ENCODE data around the gene CPNE4. TPM values are rescaled to one million over a fixed set of nuclear protein-coding genes. Genes with fewer than 3 reads are reported as not detected.

Gene CPNE4
- total RNA-seq, 1 experiment from 2014 or later, result 1.9 TPM

DNA sequence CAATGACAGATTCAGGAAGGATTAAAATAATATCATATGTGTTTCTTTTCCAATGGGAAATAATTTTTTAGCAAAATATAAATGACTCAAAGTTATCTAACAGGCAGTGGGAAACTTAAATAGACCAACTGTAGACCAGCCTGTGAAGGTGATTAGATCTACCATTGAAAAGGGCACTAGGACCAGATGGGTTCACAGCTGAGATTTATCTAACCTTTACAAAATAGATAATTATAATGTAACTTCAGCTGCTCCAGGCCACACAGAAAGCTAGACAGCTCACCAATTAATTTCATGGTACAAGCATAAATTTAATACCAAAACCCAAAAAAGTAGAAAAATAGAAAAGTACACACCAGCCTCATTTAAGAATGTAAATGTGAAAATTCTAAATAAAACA lies 291.7 kb downstream of the CPNE4 start:
- TF ChIP-seq CTCF (conservative IDR thresholded peaks at IDR 0.05), result no peak
- Histone ChIP-seq H4K8ac (replicated peaks; ENCODE audit: insufficient read length, low read depth, low read length) (no peak overlapping the region), H3K79me2 (ENCODE audit: insufficient read depth, low read length) (no peaks in the 10 kb centered on the region), H2BK20ac (ENCODE audit: low read depth, low read length, poor library complexity, severe bottlenecking) (no peak overlapping the region), H3K23me2 (ENCODE audit: insufficient read length, low read depth, low read length, poor library complexity, severe bottlenecking) (no peaks in the 10 kb centered on the region), H3T11ph (ENCODE audit: low read length) (no peak overlapping the region), H3K27ac (ENCODE audit: insufficient read length, low read depth, low read length) (no peak overlapping the region), H4K5ac (ENCODE audit: insufficient read length, low read depth, low read length) (no peak overlapping the region), H3K79me1 (ENCODE audit: insufficient read depth, low read depth, low read length, poor library complexity, severe bottlenecking) (no peaks in the 10 kb centered on the region), H4K20me1 (ENCODE audit: control insufficient read depth, insufficient read depth, insufficient read length) (no peaks in the 10 kb centered on the region), H2BK12ac (ENCODE audit: insufficient read length, low read depth, low read length) (no peak overlapping the region), H3K14ac (ENCODE audit: insufficient read depth, low read length) (no peak overlapping the region), H3K9me3 (ENCODE audit: control insufficient read depth, low read depth, low read length) (no peaks in the 10 kb centered on the region), H3K27me3 (ENCODE audit: insufficient read depth, low read length) (no peaks in the 10 kb centered on the region), H3K4me1 (ENCODE audit: insufficient read depth, low read length) (no peaks in the 10 kb centered on the region), H3K23ac (ENCODE audit: insufficient read length, low read depth, low read length) (no peak overlapping the region), H2AK5ac (ENCODE audit: insufficient read length, low read length) (no peak overlapping the region), H3K18ac (ENCODE audit: insufficient read length, low read depth, low read length) (no peak overlapping the region), H2BK120ac (ENCODE audit: low read depth, low read length, poor library complexity, severe bottlenecking) (no peak overlapping the region), H3K4ac (ENCODE audit: low read depth, low read length) (no peak overlapping the region), H2BK15ac (ENCODE audit: low read depth, low read length) (no peak overlapping the region), H2AFZ (ENCODE audit: low read length) (no peak overlapping the region), H2BK5ac (ENCODE audit: insufficient read length, low read length) (no peak overlapping the region), H4K91ac (ENCODE audit: insufficient read length, low read depth, low read length) (no peak overlapping the region), H3K4me2 (ENCODE audit: insufficient read depth, insufficient read length, low read length) (no peak overlapping the region), H3K9ac (ENCODE audit: extremely low read depth, insufficient read length, low read length) (no peak overlapping the region), H3K56ac (ENCODE audit: insufficient read length, low read depth, low read length) (no peak overlapping the region)
- no peaks in the 10 kb centered on the region for H3K36me3 Mint-ChIP-seq (ENCODE audit: insufficient read depth in 1 of 3, low read depth in 3 of 3)
- H3K4me1 Mint-ChIP-seq, result peaks cover 5 to 10% of the 10 kb centered on the region in 2 experiments
- DNase-seq, result no peak
- H3K27me3 Mint-ChIP-seq (ENCODE audit: low read depth), result no peaks in the 10 kb centered on the region
- H3K27ac Mint-ChIP-seq, result no peak overlapping the region
- no peaks in the 10 kb centered on the region for H3K9me3 Mint-ChIP-seq
- H3K4me3 Mint-ChIP-seq, result no peak overlapping the region
